K562 (cell line): ENCODE measurements around the gene ITLN1.

ENCODE experiments used
- CBFB ChIP-seq: sonication (generic); formaldehyde crosslinking; IDR thresholded peaks from 2 replicates; pipeline ENCODE4 v1.4.0; 2020; ENCODE audit warnings: mild to moderate bottlenecking, missing genetic modification reagents
- CEBPB ChIP-seq: fragments of 450-650 bp; IDR thresholded peaks from 2 replicates; pipeline ENCODE4 v1.6.1; 2016; ENCODE audit warnings: missing genetic modification characterization, missing compliant biosample characterization
- DIDO1 ChIP-seq: fragments of 450-650 bp; IDR thresholded peaks from 2 replicates; pipeline ENCODE4 v1.6.1; 2016; ENCODE audit warnings: low read depth, missing biosample characterization, missing genetic modification characterization
- FOXP4 ChIP-seq: sonication (generic); formaldehyde crosslinking; IDR thresholded peaks from 2 replicates; pipeline ENCODE4 v1.8.0; 2022; ENCODE audit warnings: mild to moderate bottlenecking, missing genetic modification reagents, borderline replicate concordance
- GABPA ChIP-seq: fragments of 200-800 bp; sonication (Bioruptor generic); conservative IDR thresholded peaks from 2 replicates; pipeline ENCODE4 v1.6.1; 2016; ENCODE audit warnings: low read depth, missing genetic modification characterization, missing compliant biosample characterization
- KLF1 ChIP-seq: fragments of 450-650 bp; IDR thresholded peaks from 2 replicates; pipeline ENCODE4 v1.6.1; 2016; ENCODE audit warnings: missing genetic modification characterization, missing compliant biosample characterization
- NCOR1 ChIP-seq: fragments of 450-650 bp; IDR thresholded peaks from 2 replicates; pipeline ENCODE4 v1.6.1; 2016; ENCODE audit warnings: mild to moderate bottlenecking, moderate library complexity
- PRMT5 ChIP-seq: sonication (generic); formaldehyde crosslinking; IDR thresholded peaks from 2 replicates; pipeline ENCODE4 v1.5.0; 2020; ENCODE audit warnings: missing genetic modification reagents
- REST ChIP-seq, 2 experiments: fragments of 450-650 bp; formaldehyde crosslinking in 1 of 2; IDR thresholded peaks; 2 replicates each; pipeline versions ENCODE4 v1.4.0 to v1.6.1; 2014 to 2020; ENCODE audit warnings: mild to moderate bottlenecking in 2 of 2, borderline replicate concordance in 1 of 2, low read depth in 1 of 2
- SNRNP70 ChIP-seq: fragments of 200-400 bp; formaldehyde crosslinking; optimal IDR thresholded peaks from 2 replicates; pipeline ENCODE3; 2017; ENCODE audit warnings: low read depth, low read length
- SP1 ChIP-seq: sonication (generic); formaldehyde crosslinking; IDR thresholded peaks from 2 replicates; pipeline ENCODE4 v1.8.1; 2022; ENCODE audit warnings: mild to moderate bottlenecking, missing genetic modification reagents
- ZNF655 ChIP-seq: fragments of 250-450 bp; sonication (Bioruptor Pico); IDR thresholded peaks from 2 replicates; pipeline ENCODE4 v1.5.0; 2021
- ZZZ3 ChIP-seq: fragments of 450-650 bp; IDR thresholded peaks from 2 replicates; pipeline ENCODE4 v1.6.1; 2016; ENCODE audit warnings: antibody characterized with exemption, mild to moderate bottlenecking, moderate library complexity

- TF ChIP-seq CBFB (CRISPR knock-in tag) (no peak), ZNF655 (no peak), CEBPB (tag) (no peak), ZZZ3 (no peak), REST (IDR thresholded peaks at IDR 0.05; ENCODE audit: borderline replicate concordance) (no peak), REST (CRISPR knock-in tag; IDR thresholded peaks at IDR 0.05; ENCODE audit: low read depth) (no peak), DIDO1 (tag) (no peak), FOXP4 (CRISPR knock-in tag) (no peak), GABPA (tag) (no peak), SNRNP70 (no peak), NCOR1 (no peak), SP1 (CRISPR knock-in tag) (no peak), PRMT5 (CRISPR knock-in tag) (no peak), KLF1 (tag) (no peak)
Observed at GRCh38 chr1:160855181-160855981, 29.6 kb downstream of the ITLN1 start.
